Stimulated activated naive CD8-positive, alpha-beta T cell treated with anti-CD3 and anti-CD28 coated beads, Interleukin-15, amount 100 ng/mL, for 72 hours (primary cell): ENCODE measurements around the gene EHD2.
"Not testable (repeated sequence)": the region's sequence is repeated elsewhere in the genome, so short reads cannot be mapped to it uniquely, and the experiment has no call there.

Source experiments
- ATAC-seq: fragments of 150-1000 bp; cut with Tn5 transposase; 2 replicates; pipeline ENCODE4 v1.10.0; 2021; ENCODE audit warnings: mild to moderate bottlenecking, moderate library complexity
- DNase-seq, 2 donors: peaks; one replicate each; pipeline ENCODE4 v3.0.0; 2021 to 2022
- H3K27ac Mint-ChIP-seq, 2 donors: one replicate each; pipeline ENCODE4 v1.8.0; 2022; ENCODE audit warnings: mild to moderate bottlenecking in 2 of 2, mixed read lengths in 2 of 2, moderate library complexity in 2 of 2
- H3K27me3 Mint-ChIP-seq: one replicate; pipeline ENCODE4 v1.8.0; 2022; ENCODE audit warnings: mixed read lengths
- H3K4me1 Mint-ChIP-seq: one replicate; pipeline ENCODE4 v1.8.0; 2022; ENCODE audit warnings: mild to moderate bottlenecking, mixed read lengths
- H3K4me3 Mint-ChIP-seq, 2 donors: one replicate each; pipeline ENCODE4 v1.8.0; 2022; ENCODE audit warnings: mild to moderate bottlenecking in 2 of 2, mixed read lengths in 2 of 2, moderate library complexity in 1 of 2
- H3K9me3 Mint-ChIP-seq, 2 donors: one replicate each; pipeline ENCODE4 v1.8.0; 2022; ENCODE audit warnings: mixed read lengths in 2 of 2

The EHD2 gene

DNA sequence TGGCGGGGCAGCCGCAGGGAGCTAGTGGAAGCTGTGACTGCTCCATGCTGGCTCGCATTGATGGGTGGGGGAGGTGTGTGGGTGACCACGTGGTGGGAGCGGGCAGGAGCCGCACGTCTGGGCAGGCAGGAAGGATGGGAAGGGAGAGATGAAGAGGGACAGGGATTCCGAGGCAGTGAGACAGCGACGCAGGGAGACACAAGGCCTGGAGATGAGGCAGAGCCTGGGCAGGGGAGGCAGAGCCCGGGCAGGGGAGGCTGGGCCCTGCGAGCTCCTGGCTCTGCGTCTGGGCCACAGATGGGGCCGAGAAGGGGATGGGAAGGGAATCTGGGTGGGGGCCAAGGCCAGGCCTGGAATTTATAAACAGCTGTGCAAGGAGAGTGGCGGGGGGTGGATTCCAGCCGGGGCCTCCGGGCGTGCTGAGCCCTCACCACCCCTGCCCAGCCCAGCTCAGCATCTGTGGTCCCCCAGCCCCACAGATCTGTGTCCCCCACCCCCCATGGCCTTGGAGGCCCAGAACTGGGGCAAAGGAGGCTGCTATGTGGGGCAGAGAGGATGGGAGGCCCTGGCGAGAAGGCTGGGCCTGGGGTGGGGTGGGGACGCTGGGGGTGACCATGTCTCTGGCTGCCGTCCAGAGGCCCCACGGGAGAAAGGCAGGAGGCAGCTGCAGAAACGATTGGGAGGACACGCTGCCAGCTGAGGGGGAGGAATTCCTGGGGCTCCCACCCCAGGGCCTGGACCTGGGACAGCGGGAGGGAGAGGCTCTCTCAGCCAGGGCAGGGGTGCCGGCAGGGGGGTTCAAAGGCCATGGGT is 6.0 kb downstream of the EHD2 start:
- no peak for ATAC-seq
- H3K9me3 Mint-ChIP-seq = no peaks in the 10 kb centered on the region
- H3K4me1 Mint-ChIP-seq = no peaks in the 10 kb centered on the region
- peaks cover 46% of the 10 kb centered on the region for H3K27me3 Mint-ChIP-seq
- no peak overlapping the region for H3K27ac Mint-ChIP-seq
- DNase-seq = no peak
- H3K4me3 Mint-ChIP-seq = no peak overlapping the region

DNA sequence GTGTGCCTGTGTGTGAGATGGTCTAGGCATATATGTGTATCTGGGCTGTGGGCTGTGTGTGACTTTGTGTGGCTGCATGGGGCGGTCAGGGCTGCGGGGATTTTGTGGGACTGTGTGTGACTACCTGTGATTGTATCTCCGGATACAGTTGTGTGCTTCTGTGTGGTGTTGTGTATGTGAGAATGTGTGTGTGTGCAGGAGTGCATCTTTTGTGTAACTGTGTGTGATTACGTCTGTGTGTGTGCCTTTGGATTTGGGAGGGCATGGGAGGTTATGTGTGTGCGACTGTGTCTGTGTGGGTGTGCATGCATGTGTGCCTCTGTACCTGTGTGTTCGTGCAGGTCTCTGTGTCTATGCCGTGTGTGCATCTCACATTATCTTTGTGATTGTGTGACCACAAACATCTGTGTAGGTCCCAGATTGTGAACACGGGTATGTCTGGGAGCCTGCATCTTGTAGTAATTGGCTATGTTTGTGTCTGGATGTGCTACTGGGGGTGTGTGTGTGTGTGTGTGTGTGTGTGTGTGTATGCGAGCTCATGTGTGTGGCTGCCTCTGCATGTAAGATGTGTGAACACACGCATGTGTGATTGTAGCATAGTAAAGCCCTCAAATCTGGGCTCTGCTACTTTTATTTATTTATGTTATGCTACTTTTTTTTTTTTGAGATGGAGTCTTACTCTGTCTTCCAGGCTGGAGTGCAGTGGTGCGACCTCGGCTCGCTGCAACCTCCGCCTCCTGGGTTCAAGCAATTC is 7.6 kb downstream of the EHD2 start:
- DNase-seq (no peak), ATAC-seq (no peak)
- Mint-ChIP-seq H3K4me3 (no peak overlapping the region), H3K4me1 (no peaks in the 10 kb centered on the region), H3K27me3 (peaks cover 31% of the 10 kb centered on the region), H3K9me3 (no peaks in the 10 kb centered on the region), H3K27ac (peak overlapping the region in 1 of 2 donors; percentile 0)

DNA sequence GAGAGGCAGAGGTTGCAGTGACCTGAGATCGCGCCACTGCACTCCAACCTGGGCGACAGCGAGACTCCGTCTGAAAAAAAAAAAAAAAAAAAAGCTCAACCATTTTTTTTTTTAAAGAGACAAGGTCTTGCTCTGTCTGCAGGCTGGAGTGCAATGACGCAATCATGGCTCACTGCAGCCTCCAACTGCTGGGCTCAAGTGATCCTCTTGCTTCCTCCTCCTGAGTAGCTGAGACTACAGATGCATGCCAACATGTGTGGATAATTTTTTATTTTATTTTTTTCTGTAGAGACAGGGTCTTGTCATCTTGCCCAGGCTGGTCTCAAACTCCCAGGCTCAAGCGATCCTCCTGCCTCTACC is 10.3 kb downstream of the EHD2 start:
- Mint-ChIP-seq H3K27me3 (peaks cover 25% of the 10 kb centered on the region), H3K27ac (no peak overlapping the region), H3K4me1 (peaks cover 7% of the 10 kb centered on the region), H3K9me3 (no peaks in the 10 kb centered on the region), H3K4me3 (peak overlapping the region; percentile 16 to 65)
- DNase-seq (no peak), ATAC-seq (peak; percentile 64)

DNA sequence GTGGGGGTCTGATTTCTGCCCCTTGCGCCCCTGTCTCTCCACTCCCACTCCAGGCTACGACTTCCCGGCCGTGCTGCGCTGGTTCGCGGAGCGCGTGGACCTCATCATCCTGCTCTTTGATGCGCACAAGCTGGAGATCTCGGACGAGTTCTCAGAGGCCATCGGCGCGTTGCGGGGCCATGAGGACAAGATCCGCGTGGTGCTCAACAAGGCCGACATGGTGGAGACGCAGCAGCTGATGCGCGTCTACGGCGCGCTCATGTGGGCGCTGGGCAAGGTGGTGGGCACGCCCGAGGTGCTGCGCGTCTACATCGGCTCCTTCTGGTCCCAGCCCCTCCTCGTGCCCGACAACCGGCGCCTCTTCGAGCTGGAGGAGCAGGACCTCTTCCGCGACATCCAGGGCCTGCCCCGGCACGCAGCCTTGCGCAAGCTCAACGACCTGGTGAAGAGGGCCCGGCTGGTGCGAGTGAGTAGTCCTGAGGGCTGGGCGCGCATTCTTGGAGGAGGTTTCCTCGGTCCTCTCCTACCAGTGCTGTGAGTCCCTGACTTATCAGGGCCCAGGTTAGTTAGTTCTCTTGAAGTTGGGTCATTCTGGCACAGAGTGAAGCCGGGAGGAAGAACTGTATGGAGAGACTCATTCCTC is 12.7 kb downstream of the EHD2 start:
- no peak overlapping the region for H3K27ac Mint-ChIP-seq
- no peak for DNase-seq
- ATAC-seq = no peak
- H3K4me3 Mint-ChIP-seq = no peak overlapping the region
- peaks cover 41% of the 10 kb centered on the region for H3K27me3 Mint-ChIP-seq
- H3K4me1 Mint-ChIP-seq = peaks cover 28% of the 10 kb centered on the region
- no peaks in the 10 kb centered on the region for H3K9me3 Mint-ChIP-seq

DNA sequence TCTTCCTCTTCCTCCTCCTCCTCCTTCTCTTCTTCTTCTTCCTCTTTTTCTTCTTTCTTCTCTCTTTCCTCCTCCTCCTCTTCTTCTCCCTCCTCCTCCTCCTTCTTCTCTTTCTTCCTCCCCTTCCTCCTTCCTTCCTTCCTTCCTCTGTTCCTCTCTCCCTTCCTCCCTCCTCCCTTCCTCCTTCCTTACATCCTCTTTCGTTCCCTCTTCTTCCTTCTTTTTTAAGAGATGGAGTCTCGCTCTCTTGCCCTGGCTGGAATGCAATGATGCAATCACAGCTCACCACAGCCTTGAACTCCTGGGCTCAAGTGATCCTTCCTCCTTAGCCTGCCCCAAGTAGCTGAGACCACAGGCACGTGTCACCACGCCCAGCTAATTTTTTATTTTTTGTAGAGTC is 13.2 kb downstream of the EHD2 start:
- Mint-ChIP-seq H3K9me3 (no peaks in the 10 kb centered on the region), H3K27me3 (peaks cover 43% of the 10 kb centered on the region), H3K4me1 (peaks cover 28% of the 10 kb centered on the region), H3K27ac (no peak overlapping the region), H3K4me3 (no peak overlapping the region)
- DNase-seq = no peak
- no peak for ATAC-seq

DNA sequence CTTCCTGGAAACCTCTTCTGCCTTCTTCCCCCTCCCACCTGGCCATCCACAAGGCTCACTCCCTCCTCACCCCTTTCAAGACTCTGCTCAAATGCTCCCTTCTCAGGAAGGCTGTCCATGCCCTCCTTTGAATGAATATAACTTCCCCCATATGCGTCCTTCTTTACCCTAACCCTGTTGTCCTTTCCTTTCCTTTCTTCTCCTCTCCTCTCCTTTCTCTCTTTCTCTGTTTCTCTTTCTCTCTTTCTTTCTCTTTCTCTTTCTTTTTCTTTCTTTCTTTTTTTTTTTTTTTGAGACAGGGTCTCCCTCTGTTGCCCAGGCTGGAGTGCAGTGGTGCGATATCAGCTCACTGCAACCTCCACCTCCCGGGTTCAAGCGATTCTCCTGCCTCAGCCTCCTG is 15.1 kb downstream of the EHD2 start:
- DNase-seq, ATAC-seq, H3K9me3 Mint-ChIP-seq, H3K27ac Mint-ChIP-seq: not testable (repeated sequence)
- Mint-ChIP-seq H3K4me3 (peak overlapping the region in 1 of 2 donors; percentile 6), H3K27me3 (peaks cover 36% of the 10 kb centered on the region), H3K4me1 (peaks cover 28% of the 10 kb centered on the region)

DNA sequence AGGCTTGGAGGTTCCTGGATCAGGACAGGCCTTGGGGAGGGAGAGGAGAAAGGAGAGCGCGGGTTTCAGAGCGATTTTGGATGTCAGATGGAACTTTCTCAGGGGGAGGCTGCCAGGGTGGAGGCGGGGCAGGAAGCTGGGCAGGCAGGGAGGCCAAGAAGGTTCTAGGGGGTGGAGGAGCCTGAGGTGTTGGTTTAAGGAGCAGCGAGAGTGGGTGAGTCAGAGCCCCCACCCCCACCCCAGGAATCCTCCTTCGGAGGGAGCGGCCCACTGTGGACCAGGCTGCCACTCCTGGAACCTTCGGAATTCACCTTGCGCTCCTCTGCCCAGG is 16.2 kb downstream of the EHD2 start:
- Mint-ChIP-seq H3K4me3 (peak overlapping the region; percentile 79 to 89), H3K27me3 (peaks cover 43% of the 10 kb centered on the region), H3K27ac (peak overlapping the region in 1 of 2 donors; percentile 54), H3K9me3 (no peaks in the 10 kb centered on the region), H3K4me1 (peaks cover 28% of the 10 kb centered on the region)
- ATAC-seq (peak; percentile 62), DNase-seq (no peak)

DNA sequence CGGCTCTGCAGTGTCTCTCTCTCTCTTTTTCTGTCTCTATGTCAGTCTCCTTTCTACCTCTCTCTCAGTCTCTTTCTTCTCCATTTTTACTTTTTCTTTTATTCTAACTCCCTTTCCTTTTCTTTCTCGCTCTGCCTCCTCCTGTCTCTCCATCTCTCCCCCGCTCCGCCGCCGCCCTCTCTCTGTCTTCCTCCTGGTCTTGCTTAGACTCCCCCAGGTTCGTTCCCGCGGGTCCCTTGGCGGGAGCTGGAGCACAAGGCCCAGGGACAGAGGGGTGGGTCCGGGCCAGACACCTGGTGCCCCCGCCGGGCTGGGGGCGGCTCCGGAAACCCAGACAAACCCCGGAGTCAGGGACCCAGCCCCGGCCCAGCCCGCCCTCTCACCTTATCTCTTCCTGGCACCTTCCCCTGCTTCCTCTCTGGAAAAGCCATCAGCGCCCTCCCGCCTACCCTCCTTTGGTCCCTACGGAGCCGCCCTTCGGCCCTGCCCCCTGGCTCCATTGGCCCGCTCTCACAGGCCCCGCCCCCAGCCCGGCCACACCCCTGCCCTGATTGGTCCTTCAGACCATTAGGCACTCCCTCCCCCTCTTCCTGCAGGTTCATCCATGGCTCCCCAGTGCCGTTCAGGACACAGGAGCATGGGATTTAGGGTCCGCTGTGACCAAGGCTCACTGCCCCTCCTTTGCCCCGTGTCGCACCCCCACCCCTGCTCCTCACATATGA is 16.7 kb downstream of the EHD2 start:
- Mint-ChIP-seq H3K4me1 (peaks cover 28% of the 10 kb centered on the region), H3K4me3 (peak overlapping the region; percentile 79 to 89), H3K27me3 (peaks cover 43% of the 10 kb centered on the region), H3K27ac (peak overlapping the region; percentile 54 to 57), H3K9me3 (no peaks in the 10 kb centered on the region)
- DNase-seq = peak; percentile 45 to 54
- peak; percentile 91 for ATAC-seq

DNA sequence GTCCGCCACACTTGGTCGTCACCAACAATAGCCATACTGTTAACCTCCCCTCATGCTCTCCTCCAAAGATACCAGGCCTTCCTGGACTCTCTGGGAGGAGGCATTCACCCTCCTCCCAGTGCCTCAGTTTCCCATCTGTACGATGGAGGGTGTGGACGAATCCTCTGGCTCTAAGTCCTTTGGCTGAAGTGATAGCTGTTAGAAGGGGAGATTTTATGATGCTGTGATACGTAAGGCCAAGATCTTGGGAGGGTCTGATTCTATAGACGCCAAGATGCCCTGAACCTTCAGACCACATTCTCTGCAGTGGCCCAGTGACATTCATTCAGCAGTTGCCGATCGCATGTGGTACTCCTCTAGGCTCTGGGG is 17.3 kb downstream of the EHD2 start:
- Mint-ChIP-seq H3K9me3 (no peaks in the 10 kb centered on the region), H3K27me3 (peaks cover 43% of the 10 kb centered on the region), H3K4me1 (peaks cover 28% of the 10 kb centered on the region), H3K4me3 (peak overlapping the region; percentile 79 to 89), H3K27ac (peak overlapping the region in 1 of 2 donors; percentile 57)
- ATAC-seq (no peak), DNase-seq (no peak)

DNA sequence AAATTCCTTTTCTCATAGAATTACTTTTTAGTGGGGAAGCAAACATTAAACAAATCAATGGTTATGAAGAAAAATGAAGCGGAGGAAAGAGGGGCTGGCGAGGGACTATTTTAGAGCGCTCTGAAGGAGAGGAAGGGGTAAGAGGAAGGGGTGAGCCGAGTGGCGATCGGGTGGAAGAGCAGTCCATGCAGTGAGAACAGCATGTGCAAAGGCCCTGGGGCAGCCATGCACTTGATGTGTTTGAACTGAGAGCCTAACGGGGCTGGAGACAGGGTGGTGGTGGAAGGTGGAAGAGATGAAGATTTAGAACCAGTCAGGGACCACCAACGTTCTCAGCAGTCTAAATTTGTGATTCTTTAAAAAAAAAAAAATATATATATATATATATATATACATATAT is 17.7 kb downstream of the EHD2 start:
- Mint-ChIP-seq H3K27me3 (peaks cover 43% of the 10 kb centered on the region), H3K4me1 (peaks cover 28% of the 10 kb centered on the region), H3K9me3 (no peaks in the 10 kb centered on the region), H3K4me3 (no peak overlapping the region), H3K27ac (no peak overlapping the region)
- DNase-seq = no peak
- ATAC-seq = no peak

DNA sequence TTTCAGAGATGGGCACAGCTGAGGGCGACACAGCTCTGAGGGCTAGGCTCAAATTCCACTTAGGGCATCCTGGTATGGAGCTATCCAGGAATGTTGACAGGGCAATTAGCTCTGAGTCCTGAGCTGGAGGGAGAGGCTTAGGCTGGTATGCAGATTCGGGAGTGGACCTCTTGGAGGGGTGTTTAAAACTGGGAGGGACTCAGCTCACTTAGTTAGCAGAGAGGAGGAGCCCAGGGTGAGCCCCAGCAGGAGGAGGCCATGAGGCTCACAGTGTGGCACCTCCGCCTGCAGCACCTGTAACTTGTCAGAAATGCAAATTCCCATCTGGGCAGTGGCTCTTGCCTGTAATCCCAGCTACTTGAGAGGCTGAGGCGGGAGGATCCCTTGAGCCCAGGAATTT is 21.9 kb downstream of the EHD2 start:
- Mint-ChIP-seq H3K4me1 (peaks cover 5% of the 10 kb centered on the region), H3K9me3 (no peaks in the 10 kb centered on the region), H3K4me3 (no peak overlapping the region), H3K27ac (no peak overlapping the region), H3K27me3 (peaks cover 18% of the 10 kb centered on the region)
- DNase-seq = no peak
- no peak for ATAC-seq

DNA sequence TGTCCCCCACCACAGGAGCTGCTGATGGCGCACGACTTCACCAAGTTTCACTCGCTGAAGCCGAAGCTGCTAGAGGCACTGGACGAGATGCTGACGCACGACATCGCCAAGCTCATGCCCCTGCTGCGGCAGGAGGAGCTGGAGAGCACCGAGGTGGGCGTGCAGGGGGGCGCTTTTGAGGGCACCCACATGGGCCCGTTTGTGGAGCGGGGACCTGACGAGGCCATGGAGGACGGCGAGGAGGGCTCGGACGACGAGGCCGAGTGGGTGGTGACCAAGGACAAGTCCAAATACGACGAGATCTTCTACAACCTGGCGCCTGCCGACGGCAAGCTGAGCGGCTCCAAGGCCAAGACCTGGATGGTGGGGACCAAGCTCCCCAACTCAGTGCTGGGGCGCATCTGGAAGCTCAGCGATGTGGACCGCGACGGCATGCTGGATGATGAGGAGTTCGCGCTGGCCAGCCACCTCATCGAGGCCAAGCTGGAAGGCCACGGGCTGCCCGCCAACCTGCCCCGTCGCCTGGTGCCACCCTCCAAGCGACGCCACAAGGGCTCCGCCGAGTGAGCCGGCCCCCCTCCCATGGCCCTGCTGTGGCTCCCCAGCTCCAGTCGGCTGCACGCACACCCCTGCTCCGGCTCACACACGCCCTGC is 27.8 kb downstream of the EHD2 start:
- ATAC-seq (no peak), DNase-seq (no peak)
- H3K4me1 Mint-ChIP-seq = peaks cover 30% of the 10 kb centered on the region
- H3K27me3 Mint-ChIP-seq = no peaks in the 10 kb centered on the region
- H3K27ac Mint-ChIP-seq = no peak overlapping the region
- H3K9me3 Mint-ChIP-seq = no peaks in the 10 kb centered on the region
- H3K4me3 Mint-ChIP-seq = no peak overlapping the region

DNA sequence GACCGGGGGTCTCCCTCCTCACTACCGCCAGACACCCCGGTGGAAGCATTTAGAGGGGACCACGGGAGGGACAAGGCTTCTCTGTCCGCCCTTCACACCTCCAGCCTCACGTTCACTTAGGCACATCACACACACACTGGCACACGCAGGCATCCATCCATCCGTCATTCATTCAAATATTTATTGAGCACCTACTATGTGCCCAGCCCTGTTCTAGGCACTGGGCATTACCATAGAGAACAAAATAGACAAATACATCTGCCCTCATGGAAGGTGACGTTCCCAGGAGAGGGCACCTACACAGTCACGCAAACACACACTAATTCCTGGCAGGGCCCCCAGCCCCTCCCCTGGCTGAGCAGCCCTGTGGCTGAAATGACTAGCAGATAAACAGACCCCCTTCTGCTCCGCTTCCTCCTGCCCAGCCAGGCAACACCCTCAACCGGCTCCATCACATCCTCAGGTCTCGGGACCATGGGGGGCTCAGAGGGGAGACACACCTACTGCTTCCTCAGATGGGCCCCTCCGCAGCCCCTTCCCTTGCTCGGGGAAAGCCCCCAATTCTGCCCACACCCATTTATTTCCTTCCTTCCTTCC is 28.4 kb downstream of the EHD2 start:
- no peak overlapping the region for H3K4me3 Mint-ChIP-seq
- no peaks in the 10 kb centered on the region for H3K27me3 Mint-ChIP-seq
- DNase-seq = no peak
- no peak for ATAC-seq
- peaks cover 35% of the 10 kb centered on the region for H3K4me1 Mint-ChIP-seq
- H3K27ac Mint-ChIP-seq = no peak overlapping the region
- no peaks in the 10 kb centered on the region for H3K9me3 Mint-ChIP-seq

DNA sequence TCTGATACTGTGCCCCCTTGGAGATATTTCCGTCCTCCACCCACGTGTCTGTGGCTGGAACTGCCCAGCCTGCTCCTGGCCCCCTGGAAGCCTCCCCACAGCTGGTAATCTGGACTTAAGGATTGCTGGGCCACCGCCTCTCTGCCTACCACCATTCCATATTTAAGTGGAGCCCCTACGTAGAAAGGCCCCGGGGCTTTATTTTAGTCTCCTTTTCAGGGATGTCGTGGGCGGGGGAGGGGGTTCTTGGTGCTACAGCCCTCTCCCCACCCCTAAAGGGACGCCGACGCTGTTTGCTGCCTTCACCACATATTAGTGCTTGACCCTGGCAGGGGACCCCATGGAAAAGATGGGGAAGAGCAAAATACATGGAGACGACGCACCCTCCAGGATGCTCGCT is 29.4 kb downstream of the EHD2 start:
- Mint-ChIP-seq H3K4me1 (peaks cover 42% of the 10 kb centered on the region), H3K9me3 (no peaks in the 10 kb centered on the region), H3K27me3 (no peaks in the 10 kb centered on the region), H3K4me3 (peak overlapping the region; percentile 78 to 88), H3K27ac (peak overlapping the region in 1 of 2 donors; percentile 6)
- DNase-seq = no peak
- no peak for ATAC-seq
